Measurements from ENCODE around the gene RNF182. TPM values are rescaled to one million over a fixed set of nuclear protein-coding genes. Genes with fewer than 3 reads are reported as not detected.

Gene RNF182
- total RNA-seq, 1 donor from 2014 or later, result 6.1 TPM

GRCh38 chr6:14025160-14025559 is 100.4 kb downstream of the RNF182 start:
- no peaks in the 10 kb centered on the region for H3K9me3 ChIP-seq
- no peak for TF ChIP-seq CTCF (IDR thresholded peaks at IDR 0.05)
- intact Hi-C loops (cut with DNase I), result no loop called here
- H3K27ac ChIP-seq, result no peak overlapping the region
- no peaks in the 10 kb centered on the region for H3K4me1 ChIP-seq
- no peak overlapping the region for H3K4me3 ChIP-seq
- no peaks in the 10 kb centered on the region for H3K36me3 ChIP-seq
- no peaks in the 10 kb centered on the region for H3K27me3 ChIP-seq
- no peak for DNase-seq
- ATAC-seq, result peak; percentile 59

GRCh38 chr6:14026831-14027539 is 102.2 kb downstream of the RNF182 start:
- ATAC-seq, result no peak
- no peak for DNase-seq
- intact Hi-C loops (cut with DNase I), result no loop called here
- no peak overlapping the region for H3K4me3 ChIP-seq
- H3K9me3 ChIP-seq, result no peaks in the 10 kb centered on the region
- H3K36me3 ChIP-seq, result no peaks in the 10 kb centered on the region
- H3K27me3 ChIP-seq, result no peaks in the 10 kb centered on the region
- no peak overlapping the region for H3K27ac ChIP-seq
- no peak for TF ChIP-seq CTCF (IDR thresholded peaks at IDR 0.05)
- H3K4me1 ChIP-seq, result no peaks in the 10 kb centered on the region

GRCh38 chr6:14028631-14029030 is 103.9 kb downstream of the RNF182 start:
- Histone ChIP-seq H3K27me3 (no peaks in the 10 kb centered on the region), H3K4me3 (no peak overlapping the region), H3K4me1 (no peaks in the 10 kb centered on the region), H3K9me3 (no peaks in the 10 kb centered on the region), H3K36me3 (no peaks in the 10 kb centered on the region), H3K27ac (no peak overlapping the region)
- no peak for TF ChIP-seq CTCF (IDR thresholded peaks at IDR 0.05)
- ATAC-seq (no peak), DNase-seq (no peak)
- intact Hi-C loops (cut with DNase I), result no loop called here

GRCh38 chr6:14029605-14030004 is 104.9 kb downstream of the RNF182 start:
- DNase-seq, result no peak

More at GRCh38 chr6:14029605-14030004, 104.9 kb downstream of the RNF182 start:
- intact Hi-C loops (cut with DNase I), result no loop called here
- Histone ChIP-seq H3K9me3 (no peaks in the 10 kb centered on the region), H3K36me3 (no peaks in the 10 kb centered on the region), H3K27me3 (no peaks in the 10 kb centered on the region), H3K4me3 (no peak overlapping the region), H3K27ac (no peak overlapping the region), H3K4me1 (no peaks in the 10 kb centered on the region)
- TF ChIP-seq CTCF (IDR thresholded peaks at IDR 0.05), result no peak
- no peak for ATAC-seq

Other genes with a start within 250 kb of the RNF182 start
- gene RANBP9, start 213.1 kb upstream of the RNF182 start, total RNA-seq, result 38.5 TPM
- gene MCUR1, start 110.4 kb upstream of the RNF182 start, total RNA-seq, result 35.0 TPM
- 26.0 TPM for gene CD83, start 192.8 kb downstream of the RNF182 start, total RNA-seq